H1 (cell line): ENCODE measurements around the gene CRYBB2. TPM values are rescaled to one million over a fixed set of nuclear protein-coding genes. Genes with fewer than 3 reads are reported as not detected.

Source experiments
- CTCF ChIA-PET: fragments of 300-600 bp; sonication (Branson Sonifier 250); formaldehyde crosslinking; loops from one replicate; lab custom pipeline; 2021; ENCODE audit not compliant: partially characterized antibody; lab: Charles Lee
- POLR2A ChIA-PET: fragments of 300-600 bp; sonication (Branson Sonifier 250); formaldehyde crosslinking; loops from one replicate; lab custom pipeline; 2021; ENCODE audit warnings: inconsistent platforms; ENCODE audit not compliant: partially characterized antibody; lab: Charles Lee
- DNase-seq, 2 experiments: peaks; one replicate each; pipeline versions ENCODE4 v3.0.0 to v3.0.0-alpha.2; 2010 to 2022; ENCODE audit warnings: low spot score in 2 of 2, low read depth in 1 of 2, mixed read lengths in 1 of 2
- FAIRE-seq: peaks from 2 replicates; lab custom pipeline; 2011; peaks lifted over from hg19 to GRCh38; lab: Jason Lieb, UNC
- H2AFZ ChIP-seq: 2 replicates; pipeline ENCODE4 v1.8.1; 2012; ENCODE audit warnings: low read length, inconsistent platforms
- H2AK5ac ChIP-seq: 2 replicates; pipeline ENCODE4 v1.6.1; 2013; ENCODE audit warnings: low read depth, low read length
- H2BK120ac ChIP-seq: replicated peaks from 2 replicates; pipeline ENCODE3; 2013; ENCODE audit warnings: low read depth, low read length, inconsistent platforms
- H2BK12ac ChIP-seq: 2 replicates; pipeline ENCODE4 v1.6.1; 2013; ENCODE audit warnings: low read depth, low read length
- H2BK15ac ChIP-seq: 2 replicates; pipeline ENCODE4 v1.6.1; 2013; ENCODE audit warnings: low read length
- H2BK20ac ChIP-seq: 2 replicates; pipeline ENCODE4 v1.6.1; 2013; ENCODE audit warnings: low read length
- H2BK5ac ChIP-seq: 2 replicates; pipeline ENCODE4 v1.6.1; 2013; ENCODE audit warnings: low read depth, low read length
- H3K14ac ChIP-seq: 2 replicates; pipeline ENCODE4 v1.6.1; 2013; ENCODE audit warnings: inconsistent platforms; ENCODE audit not compliant: insufficient read length
- H3K18ac ChIP-seq: 2 replicates; pipeline ENCODE4 v1.6.1; 2013; ENCODE audit warnings: low read length; ENCODE audit errors: extremely low read depth
- H3K23ac ChIP-seq: 2 replicates; pipeline ENCODE4 v1.6.1; 2013; ENCODE audit warnings: inconsistent platforms; ENCODE audit not compliant: insufficient read length
- H3K23me2 ChIP-seq: 2 replicates; pipeline ENCODE4 v1.6.1; 2013; ENCODE audit warnings: low read depth, low read length
- H3K27ac ChIP-seq: 2 replicates; pipeline ENCODE4 v1.6.1; 2011; ENCODE audit warnings: low read depth, low read length, inconsistent platforms
- H3K27me3 ChIP-seq, 4 experiments: replicated peaks in 1 of 4; 1 replicate in 1 of 4; 2 replicates in 3 of 4; pipeline versions ENCODE4 v1.6.1 to v1.8.1; 2011 to 2013; ENCODE audit warnings: low read length in 3 of 4, mild to moderate bottlenecking in 3 of 4, inconsistent platforms in 2 of 4, mixed read lengths in 2 of 4, moderate library complexity in 1 of 4; ENCODE audit not compliant: control insufficient read depth in 3 of 4, insufficient read depth in 3 of 4; ENCODE audit errors: extremely low read depth in 1 of 4
- H3K36me3 ChIP-seq, 4 experiments: 2 replicates each; pipeline versions ENCODE4 v1.6.1 to v1.8.1; 2011 to 2013; ENCODE audit warnings: mild to moderate bottlenecking in 4 of 4, low read length in 3 of 4, moderate library complexity in 2 of 4, control low read depth in 1 of 4, inconsistent platforms in 1 of 4; ENCODE audit not compliant: insufficient read depth in 4 of 4, control insufficient read depth in 2 of 4
- H3K4ac ChIP-seq: replicated peaks from 2 replicates; pipeline ENCODE3; 2013; ENCODE audit warnings: low read length, low read depth, mixed read lengths, inconsistent platforms; ENCODE audit not compliant: insufficient read length
- H3K4me1 ChIP-seq, 4 experiments: replicated peaks in 1 of 4; 1 replicate in 1 of 4; 2 replicates in 3 of 4; pipeline versions ENCODE4 v1.6.1 to v1.8.1; 2011 to 2013; ENCODE audit warnings: low read length in 3 of 4, inconsistent platforms in 2 of 4, mixed read lengths in 1 of 4; ENCODE audit not compliant: insufficient read depth in 4 of 4, control insufficient read depth in 3 of 4
- H3K4me2 ChIP-seq, 2 experiments: 2 replicates each; pipeline versions ENCODE4 v1.6.1 to v1.8.1; 2011 to 2013; ENCODE audit warnings: low read depth in 2 of 2, low read length in 2 of 2, control low read depth in 1 of 2, inconsistent platforms in 1 of 2, mild to moderate bottlenecking in 1 of 2; ENCODE audit not compliant: insufficient read depth in 1 of 2
- H3K4me3 ChIP-seq, 4 experiments: fragments of 200-600, 300-600 bp in 1 of 4; sonication (generic), shearing (Covaris generic), sonication (Bioruptor Twin) in 1 of 4; 2 replicates each; pipeline versions ENCODE4 v1.5.1 to v1.8.1; 2011 to 2016; ENCODE audit warnings: low read length in 4 of 4, low read depth in 3 of 4, control low read depth in 2 of 4, inconsistent platforms in 2 of 4, mild to moderate bottlenecking in 2 of 4, mixed read lengths in 1 of 4, moderate library complexity in 1 of 4; ENCODE audit not compliant: insufficient read depth in 2 of 4; ENCODE audit errors: extremely low read depth in 1 of 4
- H3K56ac ChIP-seq: replicated peaks from 2 replicates; pipeline ENCODE3; 2013; ENCODE audit warnings: low read depth, mild to moderate bottlenecking, mixed read lengths, low read length, inconsistent platforms; ENCODE audit not compliant: insufficient read length
- H3K79me1 ChIP-seq: 2 replicates; pipeline ENCODE4 v1.6.1; 2013; ENCODE audit warnings: low read depth, low read length, control low read depth
- H3K79me2 ChIP-seq, 2 experiments: 2 replicates each; pipeline versions ENCODE4 v1.6.1 to v1.8.1; 2012 to 2013; ENCODE audit warnings: low read length in 2 of 2, mild to moderate bottlenecking in 2 of 2, inconsistent platforms in 1 of 2; ENCODE audit not compliant: insufficient read depth in 2 of 2, control insufficient read depth in 1 of 2
- H3K9ac ChIP-seq, 4 experiments: replicated peaks in 1 of 4; 1 replicate in 1 of 4; 2 replicates in 3 of 4; pipeline versions ENCODE4 v1.6.1 to v1.8.1; 2011 to 2013; ENCODE audit warnings: low read depth in 3 of 4, low read length in 3 of 4, control low read depth in 2 of 4, mild to moderate bottlenecking in 2 of 4, moderate library complexity in 2 of 4, inconsistent platforms in 1 of 4; ENCODE audit errors: extremely low read depth in 1 of 4
- H3K9me3 ChIP-seq, 2 experiments: 2 replicates each; pipeline versions ENCODE4 v1.6.1 to v1.8.1; 2012 to 2013; ENCODE audit warnings: mild to moderate bottlenecking in 2 of 2, moderate library complexity in 2 of 2, control low read depth in 1 of 2, inconsistent platforms in 1 of 2, low read depth in 1 of 2, low read length in 1 of 2, mixed read lengths in 1 of 2; ENCODE audit not compliant: insufficient read depth in 2 of 2
- H4K20me1 ChIP-seq, 2 experiments: replicated peaks in 1 of 2; 2 replicates each; pipeline versions ENCODE3 to v1.8.1; 2011 to 2013; ENCODE audit warnings: inconsistent platforms in 2 of 2, low read length in 2 of 2, mild to moderate bottlenecking in 1 of 2; ENCODE audit not compliant: insufficient read depth in 2 of 2, control insufficient read depth in 1 of 2
- H4K5ac ChIP-seq: 2 replicates; pipeline ENCODE4 v1.6.1; 2013; ENCODE audit warnings: low read length, low read depth, mixed read lengths, inconsistent platforms; ENCODE audit not compliant: insufficient read length
- H4K8ac ChIP-seq: 2 replicates; pipeline ENCODE4 v1.8.0; 2013; ENCODE audit warnings: mild to moderate bottlenecking, moderate library complexity, low read length, inconsistent platforms; ENCODE audit not compliant: insufficient read depth; ENCODE audit errors: extremely low read depth
- H4K91ac ChIP-seq: replicated peaks from 2 replicates; pipeline ENCODE3; 2013; ENCODE audit warnings: low read length, mixed read lengths, inconsistent platforms; ENCODE audit not compliant: insufficient read length
- CBX8 ChIP-seq: fragments of 300-800, 300-1000 bp; sonication (generic); IDR thresholded peaks from 2 replicates; pipeline ENCODE4 v1.7.1; 2016; ENCODE audit warnings: low read depth, low read length, borderline replicate concordance
- GABPA ChIP-seq: IDR thresholded peaks from 2 replicates; pipeline ENCODE4 v1.6.1; 2011; ENCODE audit warnings: mild to moderate bottlenecking, low read length, moderate library complexity, borderline replicate concordance; ENCODE audit not compliant: insufficient read depth
- JUN ChIP-seq: IDR thresholded peaks from 2 replicates; pipeline ENCODE4 v1.6.1; 2011; ENCODE audit warnings: low read depth, mild to moderate bottlenecking, improper control_type of control experiment, low read length
- KDM4A ChIP-seq: IDR thresholded peaks from one replicate; pipeline ENCODE4 v1.7.1; 2012; ENCODE audit warnings: low read depth, mild to moderate bottlenecking, moderate library complexity, low read length, inconsistent platforms; ENCODE audit not compliant: severe bottlenecking
- KDM5A ChIP-seq: fragments of 200-600 bp; IDR thresholded peaks from 2 replicates; pipeline ENCODE4 v1.7.1; 2012; ENCODE audit warnings: mild to moderate bottlenecking, low read length, inconsistent platforms, mixed read lengths
- NRF1 ChIP-seq: IDR thresholded peaks from 2 replicates; pipeline ENCODE4 v1.6.1; 2011; ENCODE audit warnings: mild to moderate bottlenecking, low read depth, low read length, improper control_type of control experiment
- SIN3A ChIP-seq, 2 experiments: IDR thresholded peaks in 1 of 2; conservative IDR thresholded peaks in 1 of 2; 2 replicates each; pipeline ENCODE4 v1.6.1; 2011 to 2012; ENCODE audit warnings: low read length in 2 of 2, improper control_type of control experiment in 1 of 2, low read depth in 1 of 2, mild to moderate bottlenecking in 1 of 2
- SIRT6 ChIP-seq: IDR thresholded peaks from one replicate; pipeline ENCODE4 v1.7.1; 2012; ENCODE audit warnings: low read length, inconsistent platforms
- SP1 ChIP-seq: IDR thresholded peaks from 2 replicates; pipeline ENCODE4 v1.6.1; 2011; ENCODE audit warnings: low read depth, low read length
- SP2 ChIP-seq: IDR thresholded peaks from 2 replicates; pipeline ENCODE4 v1.6.1; 2012; ENCODE audit warnings: mild to moderate bottlenecking, low read length, inconsistent platforms
- SP4 ChIP-seq: IDR thresholded peaks from 2 replicates; pipeline ENCODE4 v1.6.1; 2012; ENCODE audit warnings: low read length, inconsistent platforms
- TAF1 ChIP-seq: IDR thresholded peaks from 2 replicates; pipeline ENCODE4 v1.6.1; 2011; ENCODE audit warnings: mild to moderate bottlenecking, low read depth, low read length
- WGBS, 2 experiments: shearing (Covaris generic) in 1 of 2; methylation state at CpG; one replicate each; pipeline versions ENCODE4 v1.1.6 to v1.1.7; 2013 to 2015; ENCODE audit warnings: low lambda C conversion rate in 2 of 2, mixed read lengths in 2 of 2, inconsistent platforms in 1 of 2, low coverage in 1 of 2, missing lambda C conversion rate in 1 of 2; ENCODE audit not compliant: insufficient replicate concordance in 2 of 2, insufficient coverage in 1 of 2, insufficient read length in 1 of 2; ENCODE audit errors: extremely low coverage in 1 of 2, missing lambda C conversion rate in 1 of 2; 5-methylcytosine and 5-hydroxymethylcytosine counted together
- polyA plus RNA-seq, 7 experiments: library from polyadenylated mRNA; depleted of rRNA in 3 of 7; stranded (reverse) in 5 of 7; unstranded in 2 of 7; fragments of >200 nt in 5 of 7; fragments of 200-250 nt in 2 of 7; gene quantifications; 1 replicate in 5 of 7; 2 replicates in 1 of 7; 4 replicates in 1 of 7; pipeline versions ENCODE4 v1.2.1 to v1.2.3, GENCODE V29; 2011 to 2013; ENCODE audit warnings: missing spikeins in 2 of 7, mixed read lengths in 2 of 7
- total RNA-seq: library from RNA; stranded (reverse); fragmentation: NEBNext Ultra II Directional; extraction: Animal tissue kit (Norgen Biotek cat#: 25700); gene quantifications from 2 replicates; pipeline ENCODE4 v1.2.1, GENCODE V29; 2021

CRYBB2 gene
- total and polyA plus RNA-seq, 2 of the 8 experiments (the other 6 are each of a cell fraction or from before 2014, with no cell fraction given), result 0.12 TPM; not detected in 1

GRCh38 chr22:25182131-25183110, 37.0 kb upstream of the CRYBB2 start:
- Histone ChIP-seq H3K36me3 (no peaks in the 10 kb centered on the region; a peak in 2 of 8 replicates), H3K23ac (no peak overlapping the region), H3K27ac (no peak overlapping the region), H3K14ac (no peak overlapping the region), H3K4ac (no peak overlapping the region), H2AK5ac (no peak overlapping the region), H2AFZ (no peak overlapping the region), H2BK20ac (no peak overlapping the region), H4K20me1 (peaks cover 0 to 2% of the 10 kb centered on the region in 2 experiments), H4K5ac (no peak overlapping the region), H3K18ac (no peak overlapping the region), H2BK15ac (no peak overlapping the region), H2BK5ac (no peak overlapping the region), H2BK12ac (no peak overlapping the region), H3K56ac (no peak overlapping the region), H3K9me3 (no peaks in the 10 kb centered on the region; a peak in 1 of 4 replicates), H3K4me3 (no peak overlapping the region), H3K4me1 (no peaks in the 10 kb centered on the region), H3K23me2 (no peaks in the 10 kb centered on the region), H3K4me2 (no peak overlapping the region), H3K27me3 (no peaks in the 10 kb centered on the region), H3K79me1 (no peaks in the 10 kb centered on the region), H4K8ac (no peak overlapping the region), H4K91ac (no peak overlapping the region), H3K79me2 (no peaks in the 10 kb centered on the region), H2BK120ac (no peak overlapping the region), H3K9ac (no peak overlapping the region)
- CTCF ChIA-PET, result interaction anchor here (1.0 to 3.8 kb wide), 3 partner anchors 20 to 105 kb away, joined by 3 to 13 read pairs (median 11); no protein-coding TSS in a partner anchor
- FAIRE-seq (no peak), DNase-seq (no peak)
- TF ChIP-seq TAF1 (no peak), SP4 (no peak), JUN (no peak), CBX8 (no peak), NRF1 (no peak), KDM5A (no peak), GABPA (no peak), SP2 (no peak), SIRT6 (no peak), KDM4A (no peak), SIN3A (conservative IDR thresholded peaks at IDR 0.05 in 1 of 2, IDR thresholded peaks at IDR 0.05 in 1 of 2; ENCODE audit: low read depth in 1 of 2, low read length in 2 of 2) (no peak), SP1 (no peak)
- WGBS, 2 experiments, result 90% methylated on average over 1 to 10 of the region's 10 CpGs
- POLR2A ChIA-PET, result no interaction called here
